NCI-H774 (cell line): ENCODE data around the gene HSPG2.
"Not testable (repeated sequence)": the region's sequence is repeated elsewhere in the genome, so short reads cannot be mapped to it uniquely, and the experiment has no call there.

Experiments used
- DNase-seq: peaks from one replicate; lab custom pipeline; 2025; lab: John Stamatoyannopoulos, UW

The HSPG2 gene

DNA sequence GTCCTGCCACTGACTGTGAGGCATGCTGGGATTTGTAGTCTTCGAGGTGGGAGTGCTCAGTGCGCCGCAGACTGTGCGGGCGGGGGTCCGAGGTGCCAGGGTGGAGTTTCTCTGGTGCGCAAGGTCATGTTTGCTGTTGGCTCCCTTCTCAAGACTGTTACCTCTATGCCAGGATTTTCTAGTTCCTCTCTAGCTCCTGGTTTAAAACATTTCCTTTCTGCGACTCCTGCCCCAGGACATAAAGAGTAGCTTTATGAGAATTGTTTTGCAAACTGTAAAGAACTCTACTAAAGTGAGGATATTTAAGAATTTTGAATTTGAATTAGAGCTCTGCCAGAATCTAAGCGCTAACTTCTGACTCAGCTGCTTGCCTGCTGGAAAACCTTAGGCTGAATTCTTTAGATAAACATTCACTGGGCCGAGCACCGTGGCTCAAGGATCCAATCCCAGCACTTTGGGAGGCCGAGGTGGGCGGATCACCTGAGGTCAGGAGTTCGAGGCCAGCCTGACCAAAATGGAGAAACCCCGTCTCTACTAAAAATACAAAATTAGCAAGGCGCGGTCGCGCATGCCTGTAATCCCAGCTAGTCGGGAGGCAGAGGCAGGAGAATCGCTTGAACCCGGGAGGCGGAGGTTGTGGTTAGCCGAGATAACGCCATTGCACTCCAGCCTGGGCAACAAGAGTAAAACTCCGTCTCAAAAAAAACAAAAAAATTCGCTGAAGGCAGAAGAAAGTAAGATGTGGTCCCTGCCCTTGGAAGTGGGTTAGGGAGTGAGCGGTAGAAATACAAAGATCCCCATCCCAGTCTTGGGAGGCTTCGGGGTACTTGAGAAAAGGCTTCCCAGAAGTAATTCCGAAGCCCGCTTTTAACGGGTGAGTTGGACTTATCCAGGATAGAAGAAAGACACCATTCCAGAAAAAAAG, 153.2 kb downstream of the HSPG2 start:
- no peak for DNase-seq

DNA sequence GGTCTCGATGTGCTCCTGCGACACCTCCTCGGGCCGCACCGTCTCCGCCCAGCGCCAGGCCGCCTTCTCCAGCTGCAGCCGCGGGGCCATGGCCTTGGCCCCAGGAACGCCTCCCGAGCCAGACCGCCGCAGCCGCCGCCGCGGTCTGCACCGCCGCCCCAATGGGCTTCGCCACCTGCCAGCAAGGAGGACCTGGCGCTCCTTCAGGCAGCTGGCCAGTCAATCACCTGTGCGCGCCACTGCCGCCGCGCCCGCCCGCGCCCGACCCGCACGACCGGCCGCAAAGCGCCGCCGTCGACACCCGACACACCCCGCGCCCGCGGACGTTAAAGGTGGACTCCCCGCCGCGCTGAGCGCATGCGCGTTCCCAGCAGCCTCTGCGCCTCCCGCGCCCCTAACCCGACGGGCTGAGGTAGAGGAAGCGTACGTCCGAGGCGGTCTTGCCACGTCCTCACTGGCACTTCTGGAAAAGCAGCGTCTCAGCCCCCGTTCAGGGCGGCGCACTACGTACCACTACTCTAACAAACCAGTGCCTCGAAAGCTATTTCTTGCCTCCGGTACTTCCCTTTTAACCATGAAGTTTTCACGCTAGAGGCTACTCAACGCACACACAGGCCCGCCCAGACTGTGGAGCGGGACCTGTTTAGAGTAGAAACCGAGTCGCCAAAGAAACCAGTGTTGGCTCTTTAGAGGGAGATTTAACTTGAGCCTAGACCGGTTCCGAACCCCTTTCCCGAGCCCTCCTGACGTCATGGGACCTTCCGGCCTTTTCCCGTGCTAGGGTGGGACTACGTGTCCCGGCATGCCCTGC, 154.0 kb downstream of the HSPG2 start, which contains the start of gene USP48:
Gene USP48 (minus strand): TSS at position 282 of the 811 bp plus-strand sequence. CDS start 192 bp downstream, at position 90.
- peak; percentile 85 for DNase-seq

DNA sequence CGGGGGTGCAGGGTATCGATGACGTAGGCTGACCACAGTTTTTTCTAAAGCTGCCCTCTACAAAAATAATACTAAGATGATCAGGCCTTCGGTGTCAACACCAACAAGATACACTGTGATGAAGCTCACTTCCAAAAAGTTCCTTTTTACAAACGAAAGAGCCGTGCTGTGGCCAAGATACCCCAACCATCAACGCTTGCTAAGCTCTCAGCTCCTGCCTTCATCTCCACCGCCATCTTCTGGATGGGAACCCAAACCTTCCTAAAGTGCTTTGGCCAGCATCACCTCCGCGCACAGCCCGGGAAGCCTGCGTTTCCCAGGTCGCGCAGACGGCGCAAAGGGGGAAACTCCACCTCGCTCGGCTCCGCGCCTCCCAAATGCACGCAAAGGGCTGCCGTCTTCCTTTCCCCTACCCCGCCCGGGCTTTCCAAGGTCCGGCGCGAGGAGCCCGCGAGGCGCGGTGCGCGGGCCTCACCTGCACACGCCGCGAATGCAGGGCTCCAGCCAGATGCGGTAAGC, 154.7 kb downstream of the HSPG2 start:
- no peak for DNase-seq

DNA sequence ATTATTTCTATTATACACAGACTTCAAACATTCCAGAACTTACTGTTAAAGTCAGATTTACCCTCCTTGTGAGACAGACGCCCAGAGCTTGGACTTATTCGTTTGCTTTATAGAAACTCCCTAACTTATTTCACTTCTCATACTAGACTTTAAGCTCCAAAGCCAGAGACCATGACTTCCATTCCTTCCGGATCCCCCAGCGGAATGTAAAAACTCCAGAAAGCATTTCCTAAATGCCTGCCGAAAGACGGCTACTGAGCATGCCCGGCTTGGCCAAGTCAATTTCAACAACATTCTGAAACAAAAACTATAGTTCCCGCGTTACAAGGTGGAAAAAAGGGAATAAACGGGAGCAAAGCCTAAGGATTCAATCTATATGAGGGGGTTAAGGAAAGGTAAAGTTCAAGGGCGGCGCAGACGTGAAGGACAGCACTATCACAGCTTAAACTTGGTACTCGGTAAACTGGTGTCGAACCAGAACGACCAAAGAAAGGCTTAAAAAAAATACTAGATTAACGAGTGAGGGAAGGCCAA, 155.2 kb downstream of the HSPG2 start:
- DNase-seq: no peak

DNA sequence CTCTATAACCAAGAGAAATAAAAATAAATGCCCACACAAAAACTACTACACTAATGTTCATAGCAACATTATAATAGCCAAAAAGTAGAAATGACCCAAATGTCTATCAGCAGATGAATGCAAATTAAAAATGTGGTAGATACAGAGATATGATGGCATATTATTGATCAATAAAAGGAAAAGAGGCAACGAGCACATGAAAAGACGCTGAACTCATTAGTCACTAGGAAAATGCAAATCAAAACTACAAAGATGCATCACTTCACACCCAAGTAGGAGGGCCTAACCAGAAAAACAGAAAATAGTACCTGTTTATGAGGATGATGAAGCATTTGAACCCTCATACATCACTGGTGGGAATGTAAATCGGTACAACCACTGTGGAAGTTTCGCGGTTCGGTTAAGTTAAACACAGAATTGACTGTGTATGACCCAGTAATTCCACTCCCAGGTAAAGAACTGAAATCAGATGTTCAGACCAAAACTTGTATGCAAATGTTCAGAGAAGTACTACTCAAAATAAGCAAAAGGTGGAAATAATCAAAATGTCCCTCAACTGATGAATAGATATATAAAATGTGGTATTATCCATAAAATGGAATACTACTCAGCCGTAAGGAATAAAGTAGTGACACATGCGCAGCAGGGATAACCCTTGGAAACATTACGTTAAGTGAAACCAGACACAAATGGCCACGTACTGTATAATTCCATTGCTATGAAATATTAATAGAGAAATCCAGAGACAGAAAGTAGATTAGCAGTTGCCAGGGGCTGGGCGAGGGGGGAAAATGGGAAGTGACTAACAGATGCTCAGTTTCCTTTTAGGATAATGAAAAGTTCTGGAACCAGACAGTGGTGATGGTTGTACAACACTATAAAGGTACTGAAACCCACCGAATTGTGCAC, 157.2 kb downstream of the HSPG2 start:
- no peak for DNase-seq

DNA sequence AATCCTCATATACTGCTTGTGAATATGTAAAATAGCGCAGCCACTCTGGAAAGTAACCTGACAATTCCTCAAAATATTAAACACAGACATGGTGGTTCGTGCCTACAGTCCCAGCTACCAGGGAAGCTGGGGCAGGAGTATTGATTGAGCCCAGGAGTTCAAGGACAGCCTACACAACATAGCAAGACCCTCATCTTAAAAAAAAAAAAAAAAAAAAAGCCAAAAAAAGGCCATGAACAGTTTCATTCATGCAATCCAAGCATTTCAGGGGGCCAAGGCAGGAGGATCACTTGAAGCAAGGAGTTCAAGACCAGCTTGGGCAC, 158.7 kb downstream of the HSPG2 start:
- DNase-seq: no peak

DNA sequence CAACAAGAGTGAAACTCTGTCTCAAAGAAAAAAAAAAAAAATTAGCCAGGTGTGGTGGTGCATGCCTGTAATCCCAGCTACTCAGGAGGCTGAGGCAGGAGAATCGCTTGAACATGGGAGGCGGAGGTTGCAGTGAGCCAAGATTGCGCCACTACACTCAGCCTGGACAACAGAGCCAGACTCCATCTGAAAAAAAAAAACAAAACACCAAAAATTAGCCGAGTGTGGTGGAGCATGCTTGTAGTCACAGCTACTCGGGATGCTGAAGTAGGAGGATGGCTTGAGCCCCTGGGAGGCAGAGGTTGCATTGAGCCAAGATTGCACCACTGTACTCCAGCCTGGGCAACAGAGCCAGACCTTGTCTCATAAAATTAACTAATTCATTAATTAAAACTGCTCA, 160.2 kb downstream of the HSPG2 start:
- DNase-seq: not testable (repeated sequence)

DNA sequence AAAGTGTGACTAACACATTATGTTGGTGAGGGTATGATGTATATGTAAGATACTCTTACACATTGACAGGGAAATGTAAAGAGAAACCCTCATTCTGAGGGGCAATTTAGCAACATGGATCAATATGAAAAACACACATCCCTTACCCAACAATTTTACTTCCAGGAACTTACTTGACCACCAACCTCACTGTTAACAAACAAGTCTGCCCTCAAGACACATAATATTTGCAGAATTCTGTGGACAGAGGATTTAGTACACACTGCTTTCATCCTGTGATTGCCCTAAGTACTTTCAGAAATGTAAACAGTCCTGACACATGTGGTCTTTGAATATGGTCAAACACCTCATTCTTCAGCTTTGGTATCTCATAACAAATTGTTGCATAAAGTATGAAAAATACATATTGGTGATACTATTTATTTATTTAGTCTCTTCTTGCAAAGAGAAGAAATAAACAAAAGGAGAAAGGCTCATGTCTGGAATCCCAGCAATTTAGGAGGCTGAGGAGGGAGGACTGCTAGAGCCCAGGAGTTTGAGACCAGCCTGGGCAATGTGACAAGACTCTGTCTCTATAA, 161.0 kb downstream of the HSPG2 start:
- DNase-seq: no peak

DNA sequence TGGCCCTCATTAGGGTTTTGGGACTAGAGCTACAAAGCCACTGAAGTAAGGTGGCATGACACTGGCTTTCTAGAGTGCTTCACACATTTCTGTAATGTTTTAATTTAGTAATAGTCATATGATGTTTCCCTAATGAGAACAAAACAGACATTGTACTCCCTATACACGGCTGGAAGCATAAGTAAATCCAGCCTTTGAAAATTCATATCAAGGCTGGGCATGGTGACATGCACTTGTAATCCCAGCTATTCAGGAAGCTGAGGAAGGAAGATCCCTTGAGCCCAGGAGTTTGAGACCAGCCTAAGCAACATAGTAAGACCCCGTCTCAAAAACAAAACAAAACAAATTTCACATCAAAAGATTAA, 161.6 kb downstream of the HSPG2 start:
- DNase-seq: no peak

DNA sequence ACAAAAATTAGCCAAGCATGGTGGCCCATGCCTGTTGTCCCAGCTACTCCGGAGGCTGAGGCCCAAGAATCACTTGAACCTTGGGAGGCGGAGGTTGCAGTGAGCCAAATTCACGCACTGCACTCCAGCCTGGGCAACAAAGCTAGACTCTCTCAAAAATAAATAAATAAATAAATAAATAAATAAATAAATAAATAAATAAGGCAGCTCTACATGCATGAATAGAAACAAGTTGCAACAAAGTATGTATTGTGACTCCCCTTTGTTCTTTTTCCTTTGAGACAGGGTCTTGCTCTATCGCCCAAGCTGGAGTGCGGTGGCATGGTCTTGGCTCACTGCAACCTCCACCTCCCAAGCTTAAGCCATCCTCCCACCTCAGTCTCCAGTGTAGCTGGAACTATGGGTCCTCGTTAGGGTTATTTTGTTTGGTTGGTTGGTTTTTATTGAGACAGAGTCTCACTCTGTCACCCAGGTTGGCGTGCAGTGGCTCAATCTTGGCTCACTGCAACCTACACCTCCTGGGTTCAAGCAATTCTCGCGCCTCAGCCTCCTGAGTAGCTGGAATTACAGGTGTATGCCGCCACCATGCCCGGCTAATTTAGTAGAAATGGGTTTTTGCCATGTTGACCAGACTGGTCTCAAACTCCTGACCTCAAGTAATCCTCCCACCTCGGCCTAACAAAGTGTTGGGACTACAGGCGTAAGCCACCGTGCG, 162.1 kb downstream of the HSPG2 start:
- DNase-seq: no peak

DNA sequence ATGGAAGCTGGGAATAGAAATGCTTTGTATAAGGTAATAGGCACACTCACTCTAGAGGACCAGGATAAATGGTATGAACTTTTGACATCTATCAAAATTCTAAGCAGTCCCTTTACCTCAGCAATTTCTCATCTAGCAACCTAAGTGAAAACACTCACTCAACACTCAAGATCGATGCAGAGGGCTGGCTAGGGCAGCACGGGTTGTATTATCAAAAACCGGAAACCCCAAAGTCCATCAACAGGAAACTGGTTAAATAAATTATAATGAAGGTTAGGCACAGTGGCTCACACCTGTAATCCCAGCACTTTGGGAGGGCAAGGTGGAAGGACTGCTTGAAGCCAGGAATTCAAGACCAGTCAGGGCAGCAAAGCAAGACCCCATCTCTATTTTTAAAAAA, 163.5 kb downstream of the HSPG2 start:
- no peak for DNase-seq
